Stimulated activated CD8-positive, alpha-beta memory T cell treated with anti-CD3 and anti-CD28 coated beads, Interleukin-7, amount 100 ng/mL, for 24 hours (primary cell): ENCODE measurements around the gene SUGCT.

Source experiments
- DNase-seq: peaks from one replicate; pipeline ENCODE4 v3.0.0-alpha.2; 2020; ENCODE audit warnings: low read depth

The SUGCT gene

DNA sequence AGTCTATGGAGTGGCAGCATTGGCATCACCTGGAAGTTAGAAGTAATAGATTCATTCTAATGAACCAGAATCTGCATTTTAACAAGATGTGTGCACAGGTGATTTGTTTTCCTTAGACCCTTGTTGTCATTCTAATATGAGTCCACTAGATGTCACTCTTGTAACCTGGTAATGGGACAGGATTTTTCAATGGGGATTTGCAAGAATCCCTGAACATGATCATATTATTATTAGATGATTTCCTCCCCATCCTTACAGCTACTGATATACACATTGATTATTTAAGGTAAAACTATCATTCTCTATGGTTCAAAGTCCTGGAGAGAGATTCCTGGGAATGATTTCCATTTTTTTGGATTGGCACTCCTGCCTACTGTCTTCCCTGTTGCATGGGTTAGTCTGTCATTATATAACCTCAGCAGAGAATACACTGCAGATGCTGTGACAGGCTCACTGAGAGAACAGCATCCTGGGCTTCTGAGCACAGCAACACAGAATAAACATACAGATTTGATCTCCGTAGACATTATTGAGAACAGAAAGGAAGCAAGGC is 194.9 kb downstream of the SUGCT start:
- DNase-seq, result no peak

DNA sequence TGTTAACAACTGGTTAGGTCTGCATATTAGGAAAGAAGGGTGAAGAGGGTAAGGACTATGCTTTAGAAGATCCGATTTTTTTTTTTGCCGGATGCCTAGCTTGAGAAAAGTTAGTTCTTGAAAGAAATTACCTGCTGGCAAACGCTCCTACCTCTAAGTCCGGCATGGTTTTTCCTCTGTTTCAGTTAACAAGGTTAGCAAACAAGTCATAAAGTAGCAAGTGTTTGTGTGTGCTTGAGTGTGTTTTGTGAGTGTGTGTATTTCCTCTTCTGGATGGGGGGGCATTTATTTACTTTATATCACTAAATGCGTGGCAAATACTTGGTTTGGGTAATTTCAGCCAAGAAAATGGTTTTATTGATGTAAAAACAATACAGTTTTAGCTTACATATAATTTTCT is 195.6 kb downstream of the SUGCT start:
- no peak for DNase-seq

DNA sequence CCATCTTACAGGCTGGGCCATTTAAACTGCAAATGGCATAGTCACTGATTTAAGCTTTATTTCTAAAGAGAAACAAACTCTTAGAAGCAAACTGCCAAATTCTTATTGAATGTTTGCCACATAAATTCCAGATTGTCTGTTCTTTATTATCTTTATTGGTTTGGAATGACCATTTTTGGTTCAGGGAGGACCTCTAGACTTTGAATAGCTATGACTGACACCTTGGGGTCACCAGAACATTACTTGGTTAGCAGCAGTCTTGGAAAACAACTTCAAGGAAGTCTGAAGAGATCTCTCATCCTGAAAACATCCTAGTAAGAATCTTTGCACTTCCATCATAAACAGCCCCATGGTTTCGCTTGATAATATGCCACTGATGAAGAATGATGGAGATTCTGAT is 197.1 kb downstream of the SUGCT start:
- DNase-seq, result no peak

DNA sequence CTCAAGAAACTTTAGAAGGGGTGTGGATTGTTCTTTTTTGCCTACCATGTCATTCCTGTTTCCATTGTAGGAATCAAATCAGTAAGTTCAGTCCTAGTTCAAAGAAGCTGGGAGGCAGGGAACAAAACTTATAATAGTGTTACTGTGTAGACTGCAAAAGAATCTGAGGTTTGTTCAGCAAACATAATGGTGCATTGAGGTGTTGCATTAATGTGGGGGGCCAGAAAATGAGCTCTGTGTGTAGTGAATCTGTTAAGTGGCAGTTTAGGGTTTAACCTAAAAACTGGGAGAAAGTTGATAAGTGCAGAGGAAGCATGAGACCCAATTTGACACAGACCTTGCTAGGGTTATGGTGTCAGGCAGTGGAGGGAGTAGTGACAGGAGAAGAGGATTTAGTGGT is 197.7 kb downstream of the SUGCT start:
- no peak for DNase-seq

DNA sequence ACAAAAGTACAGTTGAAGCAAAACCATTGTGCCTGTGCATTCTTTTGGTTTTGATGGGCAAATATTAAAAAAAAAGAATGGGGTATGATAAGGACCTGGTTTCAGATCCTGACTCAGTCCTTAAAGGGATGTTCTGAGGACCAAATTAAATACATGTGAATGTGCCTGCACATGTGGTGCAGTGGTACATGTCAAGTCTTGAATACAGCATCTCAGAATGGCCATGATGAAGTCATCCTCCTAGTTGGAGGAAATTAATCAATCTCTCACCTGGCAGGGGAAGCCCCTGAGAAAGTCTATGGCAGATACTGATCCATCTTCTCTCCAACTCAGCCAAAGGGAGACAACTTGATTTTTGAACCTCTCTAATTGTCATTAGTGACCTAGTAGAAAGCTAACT is 207.0 kb downstream of the SUGCT start:
- no peak for DNase-seq

DNA sequence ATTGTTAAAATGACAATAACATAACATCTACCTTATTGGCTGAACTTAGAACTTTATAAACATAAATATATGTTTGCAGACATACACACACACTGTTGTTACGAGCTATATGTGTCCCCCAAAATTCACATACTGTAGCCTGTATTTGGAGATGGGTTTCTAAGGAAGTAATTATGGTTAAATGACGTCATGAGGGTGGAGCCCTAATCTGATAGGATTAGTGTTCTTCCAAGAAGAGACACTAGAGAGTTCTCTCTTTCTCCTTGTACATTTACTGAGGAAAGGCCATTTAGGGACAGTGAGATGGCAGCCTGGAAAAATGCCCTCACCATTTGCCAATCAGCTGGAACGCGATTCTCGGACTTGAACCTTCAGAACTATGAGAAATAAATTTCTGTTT is 211.7 kb downstream of the SUGCT start:
- no peak for DNase-seq

DNA sequence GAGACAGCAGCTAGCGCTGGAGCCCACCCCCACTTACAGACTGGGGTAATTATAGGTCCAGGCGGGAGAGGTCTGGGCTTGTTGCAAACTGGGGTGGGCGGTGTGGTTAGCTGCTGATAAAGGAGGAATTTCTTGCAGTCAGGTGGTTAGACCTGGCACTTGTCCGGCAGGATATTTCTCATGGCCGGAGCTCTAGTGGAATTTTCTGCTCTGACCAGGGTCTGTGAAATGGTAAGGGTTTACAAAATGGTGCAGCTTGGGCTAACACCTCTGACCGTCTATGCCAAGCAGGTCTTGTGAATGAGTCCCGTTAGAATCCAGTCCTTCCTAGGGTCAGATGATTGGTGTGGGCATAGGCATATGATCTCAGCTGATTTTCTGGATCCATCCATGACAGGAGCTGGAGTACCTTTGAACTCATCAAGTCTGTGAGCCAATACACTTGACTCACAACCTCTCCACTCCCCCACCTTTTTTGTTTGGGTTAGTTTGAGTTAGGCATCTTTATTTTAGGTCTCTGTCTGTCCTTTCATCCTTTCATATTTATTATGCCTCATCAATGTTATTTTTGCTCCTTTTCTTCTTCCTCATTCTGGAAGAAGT is 213.4 kb downstream of the SUGCT start:
- no peak for DNase-seq

DNA sequence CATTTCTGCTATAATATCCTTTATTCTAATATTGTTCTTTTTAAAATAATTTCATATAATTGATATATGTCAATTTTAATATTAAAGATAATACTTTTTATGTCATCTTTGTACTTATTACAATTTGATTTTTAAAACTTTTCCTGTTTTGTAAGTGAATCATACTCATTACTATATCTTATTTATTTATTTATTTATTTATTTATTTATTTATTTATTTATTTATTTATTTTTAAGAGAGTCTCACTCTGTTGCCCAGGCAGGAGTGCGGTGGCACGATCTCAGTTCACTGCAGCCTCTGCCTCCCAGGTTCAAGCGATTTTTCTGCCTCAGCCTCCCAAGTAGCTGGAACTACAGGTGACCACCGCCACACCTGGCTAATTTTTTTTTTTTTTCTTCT is 215.3 kb downstream of the SUGCT start:
- no peak for DNase-seq

DNA sequence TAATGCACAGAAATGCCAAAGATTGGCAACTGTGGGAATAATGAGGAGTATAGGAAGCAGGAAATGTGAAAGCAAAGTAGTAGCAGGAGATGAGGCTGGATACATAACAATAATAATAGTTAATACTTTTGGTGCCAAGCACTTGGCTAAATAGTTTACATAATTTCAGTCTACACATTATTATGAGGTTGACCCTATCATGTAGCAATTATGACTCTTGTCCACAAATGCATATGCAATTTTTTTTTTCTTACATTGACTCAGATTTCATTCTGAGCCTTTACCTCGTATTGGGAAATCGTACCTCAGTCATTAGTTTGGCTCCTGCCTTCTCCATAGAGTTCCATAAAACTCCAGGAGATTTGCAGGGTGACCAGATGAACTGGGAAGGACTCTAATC is 219.9 kb downstream of the SUGCT start:
- DNase-seq, result no peak

DNA sequence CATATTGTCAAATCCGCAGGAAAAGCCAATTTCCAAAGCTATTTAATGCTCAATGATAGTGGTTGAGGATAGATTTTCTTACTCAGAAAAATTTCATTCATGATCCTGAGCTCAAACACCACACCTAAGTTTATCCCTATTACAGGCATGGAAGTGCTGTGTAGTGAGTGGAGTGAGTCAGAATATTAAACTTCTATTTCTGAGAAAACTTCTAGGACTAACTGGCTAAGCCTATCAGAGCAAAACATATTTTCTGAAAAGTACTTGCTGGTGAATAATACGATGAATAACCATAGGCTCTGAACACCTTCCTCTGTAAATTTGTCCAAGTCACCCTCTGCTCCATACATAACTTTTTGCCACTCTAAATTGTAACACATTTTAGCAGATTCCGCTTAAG is 221.5 kb downstream of the SUGCT start:
- no peak for DNase-seq

DNA sequence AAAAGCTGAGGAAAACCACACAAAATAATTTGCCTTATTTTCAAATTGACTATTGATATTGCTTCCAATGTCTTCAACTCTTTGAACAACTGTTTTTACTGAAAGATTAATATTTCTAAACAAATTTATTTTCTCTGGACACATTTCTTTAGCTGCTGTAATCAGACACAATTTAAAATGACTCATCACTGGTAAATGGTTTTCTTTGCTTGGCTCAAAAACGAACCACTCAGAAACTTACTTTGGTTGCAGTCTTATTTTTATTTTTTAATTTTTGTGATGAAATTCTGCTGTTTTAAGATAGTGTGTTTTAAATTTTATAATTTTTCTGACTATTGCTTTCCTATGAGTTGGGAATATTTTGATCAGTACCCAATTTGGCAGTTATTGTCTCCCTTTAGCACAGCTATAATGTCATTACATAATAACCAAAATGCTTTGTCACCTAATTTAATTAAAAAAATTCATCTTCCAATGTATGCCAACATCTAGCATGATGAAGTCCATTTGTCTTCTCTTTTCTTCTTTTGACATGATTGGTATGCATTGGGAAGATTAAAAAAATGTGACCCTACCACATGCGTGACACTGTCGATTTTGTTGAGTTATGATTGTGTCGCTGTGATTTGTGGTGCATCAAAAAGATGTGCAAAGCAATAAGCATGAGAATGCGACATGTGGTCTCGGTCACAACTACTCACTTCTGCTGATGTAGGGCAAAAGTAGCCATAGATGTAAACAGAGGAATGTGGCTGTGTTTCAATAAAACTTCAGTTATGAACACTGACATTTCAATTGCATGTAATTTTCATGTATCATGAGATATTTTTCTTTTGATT is 222.3 kb downstream of the SUGCT start:
- DNase-seq, result no peak

DNA sequence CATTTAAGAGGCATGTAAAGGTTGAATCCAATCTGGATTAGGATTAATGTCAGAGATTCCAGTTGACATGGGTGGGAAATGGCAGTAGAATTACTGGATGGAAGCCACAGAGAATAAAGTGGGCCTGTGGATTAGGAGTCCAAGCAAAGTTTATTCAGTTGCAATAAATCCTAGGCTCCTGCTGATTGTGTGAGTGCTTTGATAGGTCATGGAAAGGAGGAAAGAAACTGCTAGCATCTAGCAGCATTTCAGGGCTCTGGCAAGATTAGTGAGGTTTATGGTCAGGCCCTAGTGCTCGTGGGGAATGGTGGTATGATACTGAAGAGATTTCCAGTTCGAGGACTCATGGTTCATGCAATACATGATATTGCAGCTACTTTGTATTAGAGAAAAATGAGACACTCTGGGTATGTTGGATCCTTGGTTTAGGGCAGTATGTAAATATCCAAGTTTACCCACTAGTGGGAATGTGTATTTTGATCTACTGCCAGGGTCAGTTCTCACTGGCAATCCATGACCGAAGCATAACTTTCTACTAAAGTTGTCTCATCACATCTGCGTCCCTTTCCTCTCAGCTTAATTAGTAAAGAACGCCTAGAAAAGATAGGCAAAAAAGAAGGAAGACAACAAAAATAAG is 235.0 kb downstream of the SUGCT start:
- no peak for DNase-seq

DNA sequence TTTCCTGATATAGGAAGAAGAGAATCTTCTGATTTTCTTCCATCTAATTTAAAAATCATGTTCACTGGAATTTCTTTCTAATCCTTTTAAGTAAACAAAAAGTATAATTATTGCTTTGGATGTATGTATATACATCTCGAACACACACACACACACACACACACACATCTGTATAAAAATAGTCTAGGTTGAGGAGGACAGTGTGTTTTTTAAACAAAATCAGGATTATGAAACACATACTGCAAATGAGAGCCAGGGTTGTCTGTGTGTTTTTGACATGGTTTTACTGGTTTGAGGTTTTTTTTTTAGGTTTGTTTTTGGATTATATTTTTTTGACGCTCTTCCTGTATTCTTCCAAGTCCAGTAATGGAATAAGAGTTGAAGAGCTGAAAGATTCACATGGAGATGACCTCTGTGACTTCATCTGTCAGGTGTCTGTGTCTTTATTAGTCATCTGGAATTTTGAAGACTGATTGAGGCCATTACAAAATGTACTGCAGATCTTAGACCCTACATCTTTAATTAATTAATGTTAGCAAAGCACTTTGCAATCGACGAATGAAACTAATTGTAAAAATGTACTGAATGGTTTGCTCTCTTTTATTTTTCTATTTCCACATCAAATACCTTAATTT is 237.1 kb downstream of the SUGCT start:
- no peak for DNase-seq

DNA sequence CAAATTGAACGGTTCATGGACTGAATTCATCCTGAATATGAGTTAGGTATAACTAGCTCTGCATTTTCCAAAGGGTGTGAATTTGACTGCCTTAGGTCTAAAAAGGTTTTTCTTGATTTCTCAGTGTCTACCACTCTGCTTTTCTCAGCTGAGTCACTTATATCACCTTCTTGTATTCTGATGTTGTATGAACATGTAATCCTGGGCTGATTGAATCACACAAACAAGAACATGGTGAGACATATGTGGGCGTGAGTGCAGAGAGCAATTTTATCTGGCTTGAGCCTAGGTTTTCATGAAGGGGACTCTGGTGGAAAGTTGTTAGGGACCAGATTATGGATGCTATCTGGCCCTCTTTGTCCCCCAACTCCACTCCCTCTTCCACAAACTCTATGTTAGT is 239.8 kb downstream of the SUGCT start:
- DNase-seq, result no peak

DNA sequence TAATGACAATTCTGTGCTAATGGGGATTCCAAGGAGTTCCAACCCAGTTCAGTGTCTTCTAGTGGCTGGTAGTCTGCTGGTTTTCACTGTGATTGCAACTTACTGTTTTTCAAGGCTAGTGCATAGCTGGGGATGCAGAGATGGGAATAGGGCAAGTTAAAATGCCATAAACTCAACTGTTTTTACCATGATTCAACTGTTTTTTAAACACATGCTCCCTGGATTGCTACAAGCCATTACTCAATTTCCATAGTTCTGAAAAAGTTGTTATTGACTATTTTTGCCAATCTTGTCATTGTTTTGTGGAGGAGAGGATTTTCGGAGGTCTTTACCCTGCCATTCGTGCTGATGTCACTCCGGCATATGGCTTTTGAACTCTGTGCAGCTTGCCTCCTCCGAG is 245.3 kb downstream of the SUGCT start:
- no peak for DNase-seq

DNA sequence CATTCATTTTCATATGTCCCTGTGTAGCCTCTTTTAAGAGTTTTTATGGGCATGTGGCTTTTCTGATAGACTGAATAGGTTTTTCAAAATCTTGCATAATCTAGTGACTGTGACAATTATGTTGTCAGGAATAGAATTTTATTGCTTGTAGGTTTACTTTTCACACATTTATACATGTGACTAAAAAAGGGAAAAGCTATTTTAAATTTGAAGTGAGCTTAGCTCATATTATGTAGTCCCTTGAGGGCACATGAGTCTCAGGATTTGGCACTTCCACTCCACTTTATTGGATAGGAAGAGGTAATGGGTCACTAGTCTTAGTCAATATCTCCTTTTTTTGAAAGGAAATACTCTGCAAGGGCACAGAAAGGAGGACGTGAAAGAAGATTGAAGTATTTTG is 247.3 kb downstream of the SUGCT start:
- DNase-seq, result no peak

DNA sequence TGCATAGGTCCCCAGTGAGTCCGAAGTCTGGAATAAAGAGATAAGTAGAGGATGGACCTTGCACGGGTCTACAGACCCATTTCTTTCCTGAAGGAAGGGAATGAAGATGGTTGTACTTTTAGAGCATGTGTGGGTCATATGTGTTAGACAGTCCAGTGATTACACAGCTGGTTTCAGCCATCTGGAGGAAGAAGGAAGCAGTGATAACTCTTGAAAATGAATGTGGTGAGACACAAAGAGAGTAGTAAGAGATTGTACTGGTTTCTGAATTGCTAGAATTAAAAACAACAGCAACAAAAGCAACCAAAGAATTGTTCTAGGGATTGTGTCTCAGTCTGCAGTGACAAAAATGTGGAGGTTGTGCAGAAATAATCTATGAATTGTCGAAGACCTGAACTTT is 258.9 kb downstream of the SUGCT start:
- no peak for DNase-seq

DNA sequence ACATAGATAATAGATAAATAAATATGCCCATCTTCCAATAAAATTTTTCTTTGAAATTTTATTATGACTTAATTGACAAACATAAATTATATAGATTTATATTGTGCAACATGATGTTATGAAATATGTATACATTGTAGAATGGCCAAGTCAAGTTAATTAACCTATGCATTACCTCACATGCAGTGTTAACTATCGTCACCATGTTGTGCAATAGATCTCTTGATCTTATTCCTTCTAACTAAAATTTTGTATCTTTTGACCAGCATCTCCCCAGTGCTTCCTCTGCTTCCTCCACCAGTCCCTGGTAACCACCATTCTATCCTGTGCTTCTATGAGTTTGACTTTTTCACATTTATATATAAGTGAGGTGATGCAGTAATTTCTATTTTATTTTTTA is 259.6 kb downstream of the SUGCT start:
- no peak for DNase-seq

DNA sequence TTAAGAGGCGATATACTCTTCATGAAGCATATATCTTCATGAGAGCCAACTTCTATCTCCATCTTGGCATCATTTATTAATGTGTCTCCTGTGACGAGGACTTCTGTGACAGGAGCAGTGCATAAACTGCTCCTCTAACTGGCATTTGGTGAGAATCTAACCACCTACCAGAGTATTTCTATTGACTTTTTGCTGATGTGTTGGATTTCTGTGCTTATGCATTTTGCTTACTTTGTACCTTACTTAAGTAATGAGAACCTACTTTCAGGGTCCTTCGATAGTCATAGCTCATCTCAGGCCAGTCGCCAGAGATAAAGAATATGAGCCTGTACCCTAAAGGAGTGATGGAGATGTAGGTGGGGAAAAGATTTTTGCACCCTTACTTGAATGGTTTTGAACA is 265.7 kb downstream of the SUGCT start:
- no peak for DNase-seq

DNA sequence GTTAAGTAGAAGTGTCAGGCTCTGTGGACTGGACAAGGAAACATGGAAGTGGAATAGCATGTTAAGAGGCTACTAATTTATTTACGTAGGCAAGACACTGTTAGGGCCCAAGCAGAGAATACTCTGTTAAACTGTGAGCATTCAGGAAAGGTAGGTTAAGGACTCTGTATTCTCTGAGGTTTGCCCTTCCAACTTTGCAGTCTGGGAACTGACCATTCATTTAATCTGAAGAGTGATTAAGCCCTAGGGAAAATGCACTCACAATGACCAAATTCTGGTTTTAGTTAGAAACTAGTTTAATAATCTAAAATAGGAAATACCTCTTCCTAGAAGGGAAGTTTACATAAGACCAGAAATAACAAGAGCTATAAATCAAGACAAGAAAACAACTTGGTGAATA is 266.6 kb downstream of the SUGCT start:
- DNase-seq, result no peak

DNA sequence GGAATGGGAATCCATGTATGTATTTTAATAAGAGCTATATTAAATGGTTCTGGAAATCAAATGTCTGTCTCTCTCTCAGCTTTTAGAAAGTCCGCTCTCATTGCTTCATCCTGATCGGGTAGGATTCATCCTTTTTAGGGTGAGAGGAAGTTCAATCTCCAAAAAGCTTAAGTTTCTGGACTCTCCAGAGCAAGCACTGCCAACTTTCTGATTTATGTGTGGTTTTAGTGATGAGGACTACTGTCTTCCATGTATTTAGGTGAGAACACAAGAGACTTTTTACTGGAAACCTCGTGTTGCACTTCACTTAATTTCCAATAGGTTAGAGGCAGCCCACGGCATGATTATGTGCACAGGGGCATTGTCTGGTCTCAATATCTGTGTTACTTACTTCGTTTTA is 267.9 kb downstream of the SUGCT start:
- no peak for DNase-seq

DNA sequence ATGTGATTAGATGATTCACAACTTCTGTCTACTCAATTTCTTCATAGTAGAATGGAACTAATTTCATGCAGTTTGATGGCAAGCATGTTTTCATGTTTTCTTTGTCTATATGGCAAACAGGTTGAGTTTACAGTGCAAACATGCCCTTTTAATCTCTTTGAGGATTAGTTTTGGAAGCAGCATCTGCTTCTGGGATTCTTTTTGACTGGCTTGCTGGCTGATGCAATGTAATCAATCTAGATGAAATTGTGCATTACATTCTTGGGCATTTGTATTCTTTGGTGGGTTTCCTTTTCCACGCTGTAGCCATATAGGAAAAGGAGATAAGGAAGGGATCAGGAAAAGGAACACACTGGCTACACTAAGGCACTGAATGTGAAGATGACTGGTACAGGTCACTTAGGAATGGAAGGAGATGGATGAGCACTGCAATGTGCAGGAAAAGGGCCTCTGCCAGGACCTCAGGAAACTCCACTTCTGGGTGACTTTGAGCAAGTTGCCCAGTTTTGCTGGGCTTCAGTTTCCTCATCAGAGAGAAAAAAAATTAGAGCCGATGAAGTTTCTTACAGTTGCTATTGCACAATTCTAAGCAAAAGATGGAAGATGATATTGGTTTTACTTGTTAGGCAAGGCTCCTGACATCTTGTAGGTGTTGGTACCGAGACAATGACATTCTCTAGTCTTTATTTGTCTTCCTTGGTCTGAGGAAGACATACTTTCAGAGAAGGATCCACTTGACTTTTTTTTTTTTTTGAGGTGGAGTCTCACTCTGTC is 269.1 kb downstream of the SUGCT start:
- DNase-seq, result no peak
